PC-9 (cell line): ENCODE data around the gene COL5A1. TPM values are rescaled to one million over a fixed set of nuclear protein-coding genes. Genes with fewer than 3 reads are reported as not detected.

ENCODE experiments used
- BruUV-seq: library from RNA; stranded (reverse); fragments of 400-500 nt; replicated peaks from 2 replicates; lab custom pipeline; 2021; lab: Mats Ljungman, UMichigan
- CTCF ChIA-PET: fragments of 300-600 bp; sonication (Branson Sonifier 250); formaldehyde crosslinking; loops from one replicate; lab custom pipeline; 2022; ENCODE audit warnings: antibody characterized with exemption; lab: Charles Lee
- POLR2A ChIA-PET: fragments of 300-600 bp; sonication (Branson Sonifier 250); formaldehyde crosslinking; loops from one replicate; lab custom pipeline; 2022; ENCODE audit warnings: antibody characterized with exemption; ENCODE audit not compliant: unreplicated experiment; lab: Charles Lee
- DNase-seq, 2 experiments: peaks; one replicate each; pipeline versions ENCODE4 v3.0.0 to v3.0.0-alpha.2; 2015 to 2022; ENCODE audit warnings: mixed read lengths in 1 of 2
- H2AFZ ChIP-seq: fragments of 200-600 bp; sonication (generic); 2 replicates; pipeline ENCODE4 v1.8.1; 2017; ENCODE audit warnings: antibody characterized with exemption
- H3F3A ChIP-seq: fragments of 200-600 bp; sonication (generic); 2 replicates; pipeline ENCODE4 v1.8.1; 2017; ENCODE audit warnings: antibody characterized with exemption, mild to moderate bottlenecking, low read depth; ENCODE audit not compliant: insufficient read depth
- H3K27ac ChIP-seq: fragments of 200-600 bp; sonication (generic); 2 replicates; pipeline ENCODE4 v1.6.1; 2016; ENCODE audit warnings: mixed run types
- H3K27me3 ChIP-seq: fragments of 200-600 bp; sonication (generic); 2 replicates; pipeline ENCODE4 v1.6.1; 2016; ENCODE audit warnings: low read depth, mixed run types; ENCODE audit not compliant: insufficient read depth
- H3K36me3 ChIP-seq: fragments of 200-600 bp; sonication (generic); 2 replicates; pipeline ENCODE4 v1.6.1; 2016; ENCODE audit warnings: low read depth, mixed run types
- H3K4me1 ChIP-seq: fragments of 200-600 bp; sonication (generic); replicated peaks from 2 replicates; pipeline ENCODE4 v1.6.1; 2016; ENCODE audit warnings: mixed run types; ENCODE audit not compliant: insufficient read depth
- H3K4me2 ChIP-seq: fragments of 200-600 bp; sonication (generic); 2 replicates; pipeline ENCODE4 v1.6.1; 2017; ENCODE audit warnings: mixed run types
- H3K4me3 ChIP-seq: fragments of 200-600 bp; sonication (generic); 2 replicates; pipeline ENCODE4 v1.6.1; 2016; ENCODE audit warnings: mixed run types
- H3K79me2 ChIP-seq: fragments of 200-600 bp; sonication (generic); 2 replicates; pipeline ENCODE4 v1.6.1; 2017; ENCODE audit warnings: low read depth, mixed run types
- H3K9me2 ChIP-seq: fragments of 200-600 bp; sonication (generic); 2 replicates; pipeline ENCODE4 v1.8.1; 2017; ENCODE audit warnings: mild to moderate bottlenecking; ENCODE audit not compliant: insufficient read depth
- H3K9me3 ChIP-seq: fragments of 200-600 bp; sonication (generic); 2 replicates; pipeline ENCODE4 v1.8.1; 2016; ENCODE audit warnings: low read depth; ENCODE audit not compliant: insufficient read depth
- H4K20me1 ChIP-seq: fragments of 200-600 bp; sonication (generic); 2 replicates; pipeline ENCODE4 v1.8.1; 2017; ENCODE audit not compliant: insufficient read depth
- CTCF ChIP-seq: fragments of 200-600 bp; sonication (generic); conservative IDR thresholded peaks from 2 replicates; pipeline ENCODE4 v1.6.1; 2017; ENCODE audit warnings: mixed run types, antibody characterized with exemption, mild to moderate bottlenecking, moderate library complexity
- EZH2 ChIP-seq: fragments of 200-600 bp; sonication (generic); IDR thresholded peaks from 2 replicates; pipeline ENCODE4 v1.8.0; 2017; ENCODE audit warnings: antibody characterized with exemption, low read depth
- intact Hi-C: fragments of 100-400 bp; cut with micrococcal nuclease; formaldehyde crosslinking; loops from one replicate; pipeline ENCODE4 v1.10.0; 2022; ENCODE audit not compliant: unreplicated experiment
- total RNA-seq: library from RNA; stranded (reverse); gene quantifications from 2 replicates; pipeline ENCODE4 v1.2.3, GENCODE V29; 2021

The COL5A1 gene
- total RNA-seq, 1 experiment from 2014 or later = 15.2 TPM

- ChIA-PET CTCF (no interaction called here), POLR2A (no interaction called here)
- Histone ChIP-seq H3K27me3 (peaks cover 18% of the 10 kb centered on the region), H3K79me2 (no peaks in the 10 kb centered on the region), H4K20me1 (peaks cover 3% of the 10 kb centered on the region; the same call in 1 of the 2 replicates), H2AFZ (no peak overlapping the region), H3K4me3 (no peak overlapping the region), H3K9me2 (no peaks in the 10 kb centered on the region), H3K36me3 (no peaks in the 10 kb centered on the region), H3F3A (no peaks in the 10 kb centered on the region), H3K4me2 (no peak overlapping the region), H3K4me1 (no peaks in the 10 kb centered on the region), H3K27ac (no peak overlapping the region), H3K9me3 (no peaks in the 10 kb centered on the region)
- no TSS peak for BruUV-seq
- no peak for TF ChIP-seq CTCF
- no peak for TF ChIP-seq EZH2
- intact Hi-C loops = no loop called here
- DNase-seq = no peak
Observed at GRCh38 chr9:134830926-134831720, 189.5 kb downstream of the COL5A1 start.

- ChIA-PET POLR2A (no interaction called here), CTCF (no interaction called here)
- BruUV-seq = no TSS peak
- Histone ChIP-seq H3K4me1 (no peaks in the 10 kb centered on the region), H3K4me2 (no peak overlapping the region), H3K36me3 (no peaks in the 10 kb centered on the region), H3K9me3 (no peaks in the 10 kb centered on the region), H2AFZ (no peak overlapping the region), H3K9me2 (no peaks in the 10 kb centered on the region), H4K20me1 (peaks cover 3% of the 10 kb centered on the region; the same call in 1 of the 2 replicates), H3F3A (no peaks in the 10 kb centered on the region), H3K27ac (no peak overlapping the region), H3K79me2 (no peaks in the 10 kb centered on the region), H3K27me3 (peaks cover 28% of the 10 kb centered on the region), H3K4me3 (no peak overlapping the region)
- TF ChIP-seq EZH2 = no peak
- TF ChIP-seq CTCF = no peak
- DNase-seq = no peak
- intact Hi-C loops = no loop called here
Observed at GRCh38 chr9:134832471-134832870, 190.9 kb downstream of the COL5A1 start.

- no peak for TF ChIP-seq EZH2
- no peak for TF ChIP-seq CTCF
- no peaks in the 10 kb centered on the region for H3K36me3 ChIP-seq
- intact Hi-C loops = no loop called here
- no peaks in the 10 kb centered on the region for H3K9me3 ChIP-seq
- H3K4me1 ChIP-seq = no peaks in the 10 kb centered on the region
- H3K9me2 ChIP-seq = no peaks in the 10 kb centered on the region
- no peak overlapping the region for H3K4me2 ChIP-seq
- CTCF ChIA-PET = no interaction called here
- H2AFZ ChIP-seq = no peak overlapping the region
- H3K4me3 ChIP-seq = no peak overlapping the region
- H3K27me3 ChIP-seq = peaks cover 30% of the 10 kb centered on the region
- no TSS peak for BruUV-seq
- no peaks in the 10 kb centered on the region for H3F3A ChIP-seq
- H3K79me2 ChIP-seq = no peaks in the 10 kb centered on the region
- H4K20me1 ChIP-seq = peaks cover 3% of the 10 kb centered on the region; the same call in 1 of the 2 replicates
- no peak for DNase-seq
- POLR2A ChIA-PET = no interaction called here
- no peak overlapping the region for H3K27ac ChIP-seq
Observed at GRCh38 chr9:134833294-134833880, 191.8 kb downstream of the COL5A1 start.
